Stimulated activated naive CD8-positive, alpha-beta T cell treated with anti-CD3 and anti-CD28 coated beads, Interleukin-15, amount 100 ng/mL, for 72 hours (primary cell): Measurements from ENCODE around the gene MED12.
"Not testable (repeated sequence)": the region's sequence is repeated elsewhere in the genome, so short reads cannot be mapped to it uniquely, and the experiment has no call there.

Source experiments
- ATAC-seq: fragments of 150-1000 bp; cut with Tn5 transposase; 2 replicates; pipeline ENCODE4 v1.10.0; 2021; ENCODE audit warnings: mild to moderate bottlenecking, moderate library complexity
- DNase-seq, 2 donors: peaks; one replicate each; pipeline ENCODE4 v3.0.0; 2021 to 2022
- H3K27ac Mint-ChIP-seq, 2 donors: one replicate each; pipeline ENCODE4 v1.8.0; 2022; ENCODE audit warnings: mild to moderate bottlenecking in 2 of 2, mixed read lengths in 2 of 2, moderate library complexity in 2 of 2
- H3K27me3 Mint-ChIP-seq: one replicate; pipeline ENCODE4 v1.8.0; 2022; ENCODE audit warnings: mixed read lengths
- H3K4me1 Mint-ChIP-seq: one replicate; pipeline ENCODE4 v1.8.0; 2022; ENCODE audit warnings: mild to moderate bottlenecking, mixed read lengths
- H3K4me3 Mint-ChIP-seq, 2 donors: one replicate each; pipeline ENCODE4 v1.8.0; 2022; ENCODE audit warnings: mild to moderate bottlenecking in 2 of 2, mixed read lengths in 2 of 2, moderate library complexity in 1 of 2
- H3K9me3 Mint-ChIP-seq, 2 donors: one replicate each; pipeline ENCODE4 v1.8.0; 2022; ENCODE audit warnings: mixed read lengths in 2 of 2

MED12 gene

DNA sequence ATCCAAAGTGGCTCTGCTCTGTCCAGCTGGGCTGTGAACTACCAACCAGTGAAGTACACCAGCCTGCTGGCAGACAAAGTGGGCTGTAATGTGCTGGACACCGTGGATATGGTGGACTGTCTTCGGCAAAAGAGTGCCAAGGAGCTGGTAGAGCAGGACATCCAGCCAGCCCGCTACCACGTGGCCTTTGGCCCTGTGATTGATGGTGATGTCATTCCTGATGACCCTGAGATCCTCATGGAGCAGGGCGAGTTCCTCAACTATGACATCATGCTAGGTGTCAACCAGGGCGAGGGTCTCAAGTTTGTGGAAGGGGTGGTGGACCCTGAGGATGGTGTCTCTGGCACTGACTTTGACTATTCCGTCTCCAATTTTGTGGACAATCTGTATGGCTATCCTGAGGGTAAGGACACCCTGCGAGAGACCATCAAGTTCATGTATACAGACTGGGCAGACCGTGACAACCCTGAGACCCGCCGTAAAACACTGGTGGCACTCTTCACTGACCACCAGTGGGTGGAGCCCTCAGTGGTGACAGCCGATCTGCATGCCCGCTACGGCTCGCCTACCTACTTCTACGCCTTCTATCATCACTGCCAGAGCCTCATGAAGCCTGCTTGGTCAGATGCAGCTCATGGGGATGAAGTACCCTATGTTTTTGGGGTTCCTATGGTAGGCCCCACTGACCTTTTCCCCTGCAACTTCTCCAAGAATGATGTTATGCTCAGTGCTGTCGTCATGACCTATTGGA lies 48.8 kb downstream of the MED12 start:
- Mint-ChIP-seq H3K4me3 (no peak overlapping the region), H3K4me1 (peaks cover 7% of the 10 kb centered on the region), H3K9me3 (no peaks in the 10 kb centered on the region), H3K27me3 (no peaks in the 10 kb centered on the region), H3K27ac (no peak overlapping the region)
- no peak for DNase-seq
- no peak for ATAC-seq

DNA sequence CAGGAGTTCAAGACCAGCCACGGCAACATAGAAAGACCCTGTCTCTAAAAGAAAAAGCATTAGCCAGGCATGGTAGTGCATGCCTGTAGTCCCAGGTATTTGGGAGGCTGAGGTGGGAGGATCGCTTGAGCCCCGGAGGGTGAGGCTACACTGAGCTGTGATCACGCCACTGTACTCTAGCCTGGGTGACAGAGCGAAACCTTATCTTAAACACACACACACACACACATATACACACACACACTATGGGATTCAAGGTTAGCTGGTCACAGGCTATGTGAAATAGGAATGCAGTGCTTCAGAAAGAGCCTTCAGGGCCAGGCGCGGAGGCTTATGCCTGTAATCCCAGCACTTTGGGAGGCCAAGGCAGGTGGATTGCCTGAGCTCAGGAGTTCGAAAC lies 49.7 kb downstream of the MED12 start:
- DNase-seq: no peak

DNA sequence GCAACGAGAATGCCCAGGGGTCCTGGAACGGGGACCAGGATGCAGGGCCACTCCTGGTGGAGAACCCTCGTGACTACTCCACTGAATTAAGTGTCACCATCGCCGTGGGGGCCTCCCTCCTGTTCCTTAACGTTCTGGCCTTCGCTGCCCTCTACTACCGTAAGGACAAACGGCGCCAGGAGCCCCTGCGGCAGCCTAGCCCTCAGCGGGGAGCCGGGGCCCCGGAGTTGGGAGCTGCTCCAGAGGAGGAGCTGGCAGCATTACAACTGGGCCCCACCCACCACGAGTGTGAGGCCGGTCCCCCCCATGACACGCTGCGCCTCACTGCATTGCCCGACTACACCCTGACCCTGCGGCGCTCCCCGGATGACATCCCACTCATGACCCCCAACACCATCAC lies 51.2 kb downstream of the MED12 start:
- Mint-ChIP-seq H3K27me3 (no peaks in the 10 kb centered on the region), H3K4me1 (peaks cover 11% of the 10 kb centered on the region), H3K4me3 (no peak overlapping the region), H3K27ac (no peak overlapping the region), H3K9me3 (no peaks in the 10 kb centered on the region)
- ATAC-seq (no peak), DNase-seq (no peak)

More for the DNA sequence above, 49.7 kb downstream of the MED12 start:
- no peak for ATAC-seq
- H3K27me3 Mint-ChIP-seq: no peaks in the 10 kb centered on the region
- no peak overlapping the region for H3K4me3 Mint-ChIP-seq
- H3K4me1 Mint-ChIP-seq: peaks cover 7% of the 10 kb centered on the region
- H3K27ac Mint-ChIP-seq: peak overlapping the region in 1 of 2 donors; percentile 54
- no peaks in the 10 kb centered on the region for H3K9me3 Mint-ChIP-seq

DNA sequence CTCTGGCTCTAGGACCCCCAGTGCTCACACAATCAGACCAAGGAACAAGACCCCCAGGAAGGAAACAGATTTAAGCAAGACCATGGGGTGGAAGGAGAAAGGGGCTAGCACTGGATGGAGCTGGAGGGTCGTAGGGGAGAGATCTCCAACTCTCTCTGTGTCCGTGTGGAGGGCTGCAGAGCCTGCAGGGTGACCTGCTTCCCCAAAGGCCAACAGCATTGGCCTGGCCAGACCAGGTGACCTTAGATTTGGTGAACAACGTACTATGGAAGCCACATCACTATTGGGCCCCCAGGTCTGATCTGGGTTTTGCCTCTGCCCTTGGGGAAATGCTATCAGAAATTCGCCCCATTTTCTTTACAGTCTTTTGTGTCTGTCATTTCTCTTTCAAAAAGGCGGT lies 52.3 kb downstream of the MED12 start:
- H3K27ac Mint-ChIP-seq: no peak overlapping the region
- H3K9me3 Mint-ChIP-seq: no peaks in the 10 kb centered on the region
- DNase-seq (no peak), ATAC-seq (no peak)
- H3K4me1 Mint-ChIP-seq: peaks cover 14% of the 10 kb centered on the region
- no peak overlapping the region for H3K4me3 Mint-ChIP-seq
- H3K27me3 Mint-ChIP-seq: no peaks in the 10 kb centered on the region

DNA sequence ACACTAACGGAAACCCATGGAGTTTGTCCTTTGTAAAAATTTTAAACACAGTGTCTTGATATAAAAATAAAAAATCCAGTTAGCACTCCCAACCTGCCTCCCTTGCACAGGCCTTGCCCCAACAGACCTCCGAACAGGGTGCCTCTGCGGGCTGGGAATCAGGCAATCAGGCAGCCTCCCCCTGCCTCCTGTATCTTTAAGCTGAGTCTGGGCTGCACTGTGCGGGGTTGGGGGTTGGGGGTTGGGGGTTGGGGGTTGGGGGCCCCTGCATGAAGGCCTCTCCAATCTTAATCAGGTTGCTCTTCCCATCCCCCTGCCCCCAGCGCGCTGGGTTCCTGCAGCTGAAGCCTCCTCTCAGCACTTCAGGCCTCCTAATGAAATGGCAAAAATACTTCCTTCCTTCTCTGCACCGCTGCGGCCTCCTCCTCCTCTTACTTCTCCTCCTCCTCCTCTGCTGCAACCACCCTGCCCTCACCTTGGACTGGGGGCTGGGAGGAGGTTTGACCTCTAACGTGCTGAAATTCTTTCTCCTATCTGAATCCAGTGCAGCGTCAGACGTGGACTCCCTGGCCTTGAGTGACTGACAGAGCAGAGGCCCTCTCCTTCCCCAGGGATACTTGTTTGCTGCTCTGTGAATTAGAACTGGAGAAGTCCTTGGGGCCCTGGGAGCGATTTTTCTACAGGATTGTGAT lies 52.9 kb downstream of the MED12 start:
- Mint-ChIP-seq H3K9me3 (no peaks in the 10 kb centered on the region), H3K27ac (peak overlapping the region in 1 of 2 donors; percentile 77), H3K4me1 (peaks cover 14% of the 10 kb centered on the region), H3K27me3 (no peaks in the 10 kb centered on the region), H3K4me3 (no peak overlapping the region)
- ATAC-seq: no peak
- no peak for DNase-seq

DNA sequence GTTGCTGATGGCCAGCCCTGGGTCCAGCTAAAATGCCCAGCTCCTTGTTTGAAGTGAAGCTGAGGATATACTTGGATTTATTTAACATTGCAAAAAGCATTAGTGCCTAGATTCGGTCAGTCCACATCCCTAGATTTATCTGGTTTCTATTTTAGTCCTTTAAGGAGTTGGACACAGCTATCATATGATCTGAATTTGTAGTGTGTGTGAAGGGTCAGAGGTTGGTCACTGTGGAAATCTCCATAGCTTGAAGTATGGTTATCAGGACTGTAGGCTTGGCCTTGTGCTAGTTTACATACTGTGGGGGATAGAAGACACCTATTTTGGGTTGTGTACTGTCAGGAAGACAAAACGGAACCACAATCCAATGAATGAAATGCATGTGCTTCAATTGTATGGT lies 55.0 kb downstream of the MED12 start:
- ATAC-seq (no peak), DNase-seq (no peak)
- peaks cover 14% of the 10 kb centered on the region for H3K4me1 Mint-ChIP-seq
- H3K9me3 Mint-ChIP-seq: no peaks in the 10 kb centered on the region
- H3K4me3 Mint-ChIP-seq: no peak overlapping the region
- no peak overlapping the region for H3K27ac Mint-ChIP-seq
- no peaks in the 10 kb centered on the region for H3K27me3 Mint-ChIP-seq

DNA sequence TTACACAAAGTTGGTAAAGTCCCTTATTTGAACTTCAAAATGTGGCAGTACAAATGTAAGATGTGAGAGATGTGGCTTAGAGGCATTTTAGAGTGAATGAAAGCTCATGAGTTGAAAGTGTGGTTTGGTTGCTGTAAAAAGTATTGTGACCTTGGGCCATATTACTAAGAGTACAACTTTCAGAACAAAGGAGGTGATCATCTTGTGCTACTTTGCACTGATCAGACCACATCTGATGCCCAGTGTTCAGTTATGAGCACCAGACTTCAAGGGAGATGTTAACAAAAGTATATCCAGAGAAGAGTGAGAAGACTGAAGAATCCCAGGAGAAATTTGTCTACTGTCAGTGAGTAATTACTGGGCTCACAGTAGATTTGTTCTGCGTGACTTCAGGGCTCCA lies 56.4 kb downstream of the MED12 start:
- H3K4me1 Mint-ChIP-seq: peaks cover 14% of the 10 kb centered on the region
- ATAC-seq (peak; percentile 52), DNase-seq (no peak)
- H3K4me3 Mint-ChIP-seq: no peak overlapping the region
- no peaks in the 10 kb centered on the region for H3K27me3 Mint-ChIP-seq
- no peak overlapping the region for H3K27ac Mint-ChIP-seq
- no peaks in the 10 kb centered on the region for H3K9me3 Mint-ChIP-seq

DNA sequence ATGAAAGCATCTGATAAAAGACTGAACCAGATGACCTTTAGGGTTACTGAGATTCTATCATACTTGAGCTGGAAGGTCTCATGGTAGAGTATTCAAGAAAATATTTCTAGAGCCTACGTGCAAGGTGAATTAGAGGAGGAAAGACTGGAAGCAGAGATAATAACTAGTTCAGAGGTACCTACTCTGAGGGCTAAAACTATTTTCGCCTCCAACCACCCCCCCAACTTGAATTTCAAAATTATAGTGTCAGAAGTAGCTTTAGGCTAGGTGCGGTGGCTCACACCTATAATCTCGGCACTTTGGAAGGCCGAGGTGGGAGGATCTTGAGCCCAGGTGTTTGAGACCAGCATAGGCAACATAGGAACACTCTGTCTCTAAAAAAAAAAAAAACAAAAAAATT lies 57.1 kb downstream of the MED12 start:
- no peak for DNase-seq
- H3K27me3 Mint-ChIP-seq: no peaks in the 10 kb centered on the region
- H3K4me3 Mint-ChIP-seq: no peak overlapping the region
- H3K27ac Mint-ChIP-seq: no peak overlapping the region
- no peak for ATAC-seq
- H3K9me3 Mint-ChIP-seq: no peaks in the 10 kb centered on the region
- H3K4me1 Mint-ChIP-seq: peaks cover 14% of the 10 kb centered on the region

DNA sequence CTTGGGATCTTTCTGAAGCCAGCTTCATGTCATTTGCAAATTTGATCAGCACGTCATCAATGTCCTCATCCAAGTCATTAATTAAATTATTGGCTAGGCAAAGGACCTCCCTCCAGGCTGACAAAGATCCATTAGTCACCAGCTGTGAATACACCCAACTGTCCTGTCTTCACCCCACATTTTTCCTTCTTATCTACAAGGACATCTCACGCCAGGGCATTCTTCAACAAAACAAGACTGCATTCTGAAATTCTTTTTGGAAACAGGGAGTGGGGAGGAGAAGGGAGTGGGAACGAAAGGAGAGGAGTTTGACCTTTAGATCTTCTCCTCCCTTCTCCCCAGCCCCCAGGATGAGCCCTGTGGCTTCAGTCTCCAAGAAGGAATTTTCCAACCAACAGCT lies 58.9 kb downstream of the MED12 start:
- H3K27ac Mint-ChIP-seq: no peak overlapping the region
- H3K4me1 Mint-ChIP-seq: peaks cover 7% of the 10 kb centered on the region
- no peak for DNase-seq
- ATAC-seq: no peak
- no peaks in the 10 kb centered on the region for H3K27me3 Mint-ChIP-seq
- H3K9me3 Mint-ChIP-seq: no peaks in the 10 kb centered on the region
- H3K4me3 Mint-ChIP-seq: no peak overlapping the region

DNA sequence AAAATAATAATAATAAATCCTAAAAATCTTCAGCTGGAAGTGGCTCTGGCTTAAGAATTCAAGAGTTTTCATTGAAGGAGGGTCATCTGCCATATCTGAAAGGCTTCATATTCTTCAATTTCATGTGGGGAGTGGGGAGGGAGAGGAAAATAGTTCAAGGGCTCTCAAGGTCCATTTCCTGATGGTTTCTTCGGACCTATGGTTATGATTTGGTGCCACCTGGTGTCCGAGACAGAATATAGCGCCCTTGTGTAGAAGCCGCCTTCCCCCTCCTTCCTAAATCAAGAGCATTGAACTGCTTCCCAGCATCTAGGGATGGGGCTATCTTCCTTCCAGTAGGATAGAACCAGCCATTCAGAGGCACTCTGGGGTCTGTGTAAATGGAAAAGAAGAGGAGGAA lies 60.5 kb downstream of the MED12 start:
- Mint-ChIP-seq H3K4me3 (no peak overlapping the region), H3K27ac (no peak overlapping the region), H3K4me1 (peaks cover 12% of the 10 kb centered on the region), H3K27me3 (no peaks in the 10 kb centered on the region), H3K9me3 (no peaks in the 10 kb centered on the region)
- ATAC-seq (no peak), DNase-seq (peak; percentile 20 to 32)

DNA sequence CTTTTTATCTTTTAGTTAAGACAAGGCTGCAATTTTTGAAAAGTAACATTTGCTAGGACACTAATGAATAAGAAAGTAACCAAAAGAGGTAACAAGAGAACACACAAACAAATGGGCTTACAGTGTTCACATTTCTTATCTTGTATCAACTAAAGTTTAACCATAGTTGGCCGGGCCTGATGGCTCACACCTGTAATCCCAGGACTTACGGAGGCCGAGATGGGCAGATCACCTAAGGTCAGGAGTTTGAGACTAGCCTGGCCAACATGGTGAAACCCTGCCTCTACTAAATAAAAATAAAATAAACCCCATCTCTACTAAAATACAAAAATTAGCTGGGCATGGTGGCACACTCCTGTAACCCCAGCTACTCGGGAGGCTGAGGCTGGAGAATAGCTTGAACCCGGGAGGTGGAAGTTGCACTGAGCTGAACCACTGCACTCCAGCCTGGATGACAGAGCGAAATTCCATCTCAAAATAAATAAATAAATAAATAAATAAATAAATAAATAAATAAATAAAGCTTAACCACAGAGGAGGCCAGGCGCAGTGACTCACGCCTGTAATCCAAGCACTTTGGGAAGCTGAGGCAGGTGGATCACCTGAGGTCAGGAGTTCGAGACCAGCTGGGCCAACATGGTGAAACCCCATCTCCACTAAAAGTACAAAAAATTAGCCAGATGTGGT lies 62.3 kb downstream of the MED12 start:
- not testable (repeated sequence) for ATAC-seq, H3K27ac Mint-ChIP-seq, H3K4me1 Mint-ChIP-seq, H3K27me3 Mint-ChIP-seq, DNase-seq, H3K9me3 Mint-ChIP-seq
- H3K4me3 Mint-ChIP-seq: peak overlapping the region; percentile 39 to 46

DNA sequence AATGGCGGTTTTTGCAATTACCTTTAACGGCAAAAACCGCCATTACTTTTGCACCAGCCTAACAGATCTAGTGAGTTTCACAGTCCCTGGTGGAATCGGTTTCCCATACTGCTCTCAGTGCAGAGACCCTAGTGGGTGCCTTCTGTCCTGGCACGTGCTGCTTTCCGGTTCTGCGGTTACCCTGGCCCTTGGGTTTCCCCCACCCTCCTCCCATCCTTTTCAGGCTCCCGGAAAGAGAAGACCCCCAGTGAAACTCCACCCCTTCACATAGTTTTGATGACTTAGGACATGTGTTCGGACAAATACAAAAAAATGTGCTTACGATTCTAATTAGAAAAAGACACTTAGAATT lies 63.1 kb downstream of the MED12 start:
- peaks cover 8% of the 10 kb centered on the region for H3K4me1 Mint-ChIP-seq
- peak overlapping the region; percentile 97 to 98 for H3K27ac Mint-ChIP-seq
- H3K27me3 Mint-ChIP-seq: no peaks in the 10 kb centered on the region
- H3K9me3 Mint-ChIP-seq: no peaks in the 10 kb centered on the region
- peak overlapping the region; percentile 79 to 88 for H3K4me3 Mint-ChIP-seq
- DNase-seq (peak in 1 of 2 donors; percentile 64), ATAC-seq (peak; percentile 79)

DNA sequence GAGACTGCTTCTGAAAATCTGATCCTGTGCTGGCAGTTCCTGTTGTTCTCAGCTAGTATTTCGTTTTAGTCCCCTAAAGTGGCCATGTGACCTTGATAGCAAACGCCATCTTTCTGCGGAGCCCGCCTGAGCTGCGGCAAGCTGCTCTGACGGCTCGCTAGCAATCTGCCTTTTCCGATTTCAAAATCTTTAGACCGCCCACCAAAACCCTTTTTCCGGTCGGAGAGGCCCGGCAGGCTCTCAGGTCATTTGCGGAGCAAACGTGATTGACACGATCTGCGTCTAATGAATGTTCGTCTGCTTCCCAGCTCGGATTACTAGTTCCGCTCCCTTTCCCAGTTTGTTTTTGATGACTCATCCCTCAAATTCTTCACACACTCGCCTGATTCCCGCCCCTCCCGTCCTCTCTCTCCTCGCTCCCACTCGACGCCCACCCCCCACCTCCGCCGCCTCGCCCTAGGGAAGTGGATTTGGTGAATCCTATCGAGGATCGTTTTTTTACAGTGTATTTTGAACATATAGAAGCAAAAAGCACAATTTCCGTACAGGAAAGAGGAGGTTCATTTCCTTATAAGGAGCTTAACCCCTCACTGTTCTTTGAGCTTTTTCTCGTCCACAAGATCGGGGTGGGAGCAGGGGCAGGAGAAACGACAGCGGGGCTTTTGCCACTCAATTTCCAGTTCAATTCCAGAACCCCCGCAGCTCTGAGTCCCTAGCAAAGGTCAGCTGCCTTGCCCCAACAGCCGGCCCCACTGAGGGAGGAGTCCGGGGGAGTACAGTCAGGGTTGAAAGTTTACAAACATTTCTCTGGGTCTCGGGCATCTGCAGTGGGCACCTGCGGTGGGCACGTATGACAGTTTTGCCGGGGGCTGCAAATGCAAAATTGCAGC lies 63.8 kb downstream of the MED12 start:
- Mint-ChIP-seq H3K27me3 (no peaks in the 10 kb centered on the region), H3K9me3 (no peaks in the 10 kb centered on the region), H3K4me3 (peak overlapping the region; percentile 79 to 88), H3K4me1 (peaks cover 12% of the 10 kb centered on the region), H3K27ac (peak overlapping the region; percentile 97 to 98)
- DNase-seq (peak; percentile 76 to 88), ATAC-seq (peak; percentile 93)

DNA sequence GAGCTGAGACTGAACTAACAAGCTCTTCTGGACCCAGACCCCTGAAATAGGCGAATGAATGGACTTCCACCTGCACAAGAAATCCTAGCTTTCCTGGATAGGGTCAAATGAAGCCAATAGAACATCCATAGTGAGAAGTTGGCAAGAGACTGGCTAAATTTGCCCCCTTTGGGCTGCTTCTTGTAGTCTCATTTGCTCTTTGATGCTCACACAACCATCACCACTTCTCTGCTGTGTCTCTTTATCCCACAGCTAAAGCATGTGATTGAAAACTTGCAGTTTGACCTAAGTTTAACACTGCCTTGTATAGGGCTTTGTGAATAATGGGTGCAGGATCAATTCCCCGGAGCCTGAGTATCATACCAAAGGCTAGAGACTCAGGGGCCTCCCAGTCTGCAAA lies 64.5 kb downstream of the MED12 start:
- DNase-seq (no peak), ATAC-seq (no peak)
- Mint-ChIP-seq H3K4me1 (peaks cover 12% of the 10 kb centered on the region), H3K27me3 (no peaks in the 10 kb centered on the region), H3K9me3 (no peaks in the 10 kb centered on the region), H3K4me3 (peak overlapping the region; percentile 79 to 88), H3K27ac (peak overlapping the region in 1 of 2 donors; percentile 97)

DNA sequence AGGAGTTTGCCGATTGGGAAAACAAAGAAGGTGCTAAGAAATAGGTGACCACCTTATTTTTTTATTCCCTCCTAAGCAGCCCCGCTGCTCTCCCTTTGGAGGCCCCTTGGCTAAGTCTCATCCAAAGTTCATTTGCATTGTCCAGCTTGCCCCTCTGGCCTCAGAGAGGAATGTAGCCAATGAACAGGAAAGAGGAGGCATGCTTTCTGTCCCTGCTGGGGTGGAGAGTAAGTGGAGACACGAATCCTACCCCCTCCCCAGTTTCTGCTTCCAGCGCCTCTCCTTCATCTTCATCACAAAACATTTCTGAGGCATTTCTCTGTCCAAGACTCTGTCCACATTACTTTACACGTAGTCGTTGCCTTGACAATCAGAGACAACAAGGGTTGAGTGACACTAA lies 64.9 kb downstream of the MED12 start:
- Mint-ChIP-seq H3K27ac (no peak overlapping the region), H3K4me1 (peaks cover 12% of the 10 kb centered on the region), H3K27me3 (no peaks in the 10 kb centered on the region), H3K4me3 (no peak overlapping the region), H3K9me3 (no peaks in the 10 kb centered on the region)
- no peak for ATAC-seq
- no peak for DNase-seq
